HL-60 (cell line): ENCODE measurements around the gene HELQ.
A peak's percentile ranks its signal among the peaks of the same experiment; 100 is the strongest.
"Not testable (repeated sequence)": the region's sequence is repeated elsewhere in the genome, so short reads cannot be mapped to it uniquely, and the experiment has no call there.

Source experiments
- DNase-seq, 2 experiments: peaks; one replicate each; pipeline ENCODE4 v3.0.0-alpha.2; 2010 to 2020; ENCODE audit warnings: low read depth in 1 of 2, low spot score in 1 of 2
- H3K27ac ChIP-seq: fragments of 250-450 bp; sonication (Bioruptor Pico); replicated peaks from 2 replicates; pipeline ENCODE4 v1.5.1; 2020; ENCODE audit warnings: mild to moderate bottlenecking, moderate library complexity
- H3K27me3 ChIP-seq: fragments of 250-450 bp; sonication (Bioruptor Pico); 2 replicates; pipeline ENCODE4 v1.5.1; 2021; ENCODE audit warnings: mild to moderate bottlenecking, moderate library complexity; ENCODE audit not compliant: insufficient read depth, poor library complexity, severe bottlenecking
- H3K4me3 ChIP-seq: replicated peaks from 2 replicates; pipeline ENCODE4 v1.5.1; 2011; ENCODE audit warnings: mild to moderate bottlenecking, control low read depth, low read length; ENCODE audit not compliant: insufficient read depth
- CTCF ChIP-seq: IDR thresholded peaks from one replicate; pipeline ENCODE4 v1.5.1; 2011; ENCODE audit warnings: low read length, control low read depth, inconsistent platforms; ENCODE audit not compliant: insufficient read depth
- GABPA ChIP-seq: IDR thresholded peaks from 2 replicates; pipeline ENCODE4 v1.6.1; 2012; ENCODE audit warnings: low read depth
- POLR2AphosphoS5 ChIP-seq: IDR thresholded peaks from 2 replicates; pipeline ENCODE4 v1.6.1; 2012; ENCODE audit warnings: low read depth
- REST ChIP-seq: IDR thresholded peaks from 2 replicates; pipeline ENCODE4 v1.6.1; 2012; ENCODE audit warnings: low read depth; ENCODE audit not compliant: insufficient replicate concordance
- SPI1 ChIP-seq: IDR thresholded peaks from 2 replicates; pipeline ENCODE4 v1.6.1; 2012; ENCODE audit warnings: low read depth, mild to moderate bottlenecking, borderline replicate concordance

Gene HELQ

GRCh38 chr4:83498187-83498586, 42.6 kb upstream of the HELQ start:
- Histone ChIP-seq H3K4me3 (no peak overlapping the region), H3K27ac (no peak overlapping the region), H3K27me3 (no peaks in the 10 kb centered on the region)
- TF ChIP-seq POLR2AphosphoS5 = no peak
- no peak for TF ChIP-seq CTCF
- TF ChIP-seq SPI1 = no peak
- no peak for TF ChIP-seq REST
- no peak for TF ChIP-seq GABPA
- DNase-seq = no peak

DNA sequence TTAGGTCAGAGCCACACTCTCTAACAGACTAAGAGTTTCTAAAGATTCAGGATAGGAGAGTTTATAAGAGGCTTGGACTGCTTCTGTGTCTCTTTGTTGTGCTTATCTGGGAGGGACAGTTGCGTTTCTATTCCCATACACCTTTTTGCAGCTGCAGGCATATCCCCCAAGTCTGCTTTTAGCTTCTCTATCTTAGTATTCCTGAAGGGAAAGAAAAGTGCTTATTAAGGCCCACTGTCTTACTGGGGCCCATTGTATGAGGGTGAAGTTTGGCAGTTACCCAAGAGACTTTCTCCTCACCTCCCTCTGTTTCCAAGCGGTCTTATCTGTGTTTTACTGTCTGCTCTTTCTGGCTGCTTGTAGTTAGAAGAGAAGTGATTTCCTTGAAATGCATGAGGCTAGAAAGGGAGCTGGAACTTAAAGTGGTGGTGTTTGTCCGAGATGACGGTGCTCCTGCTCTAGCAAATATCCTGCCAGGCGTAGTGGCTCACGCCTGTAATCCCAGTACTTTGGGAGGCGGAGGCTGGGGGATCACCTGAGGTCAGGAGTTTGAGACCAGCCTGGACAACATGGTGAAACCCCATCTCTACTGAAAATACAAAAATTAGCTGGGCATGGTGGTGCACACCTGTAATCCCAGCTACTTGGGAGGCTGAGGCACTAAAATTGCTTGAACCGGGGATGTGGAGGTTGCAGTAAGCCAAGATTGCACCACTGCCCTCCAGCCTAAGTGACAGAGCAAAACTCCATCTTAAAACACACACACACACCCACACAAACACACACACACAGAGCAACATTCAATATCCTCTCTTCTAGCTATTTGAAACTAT, 40.7 kb upstream of the HELQ start:
- H3K27ac ChIP-seq, DNase-seq, H3K27me3 ChIP-seq, H3K4me3 ChIP-seq: not testable (repeated sequence)

- Histone ChIP-seq H3K27ac (no peak overlapping the region), H3K27me3 (no peaks in the 10 kb centered on the region), H3K4me3 (no peak overlapping the region)
- peak; percentile 35 to 44 for DNase-seq
- TF ChIP-seq CTCF (peak; percentile 73), POLR2AphosphoS5 (no peak)
These were observed 35.3 kb upstream of the HELQ start for GRCh38 chr4:83490876-83491450.

GRCh38 chr4:83489711-83490326, 34.2 kb upstream of the HELQ start:
- H3K27ac ChIP-seq = no peak overlapping the region
- no peak for TF ChIP-seq GABPA
- no peak for TF ChIP-seq REST
- no peak for TF ChIP-seq SPI1
- no peak for TF ChIP-seq CTCF
- TF ChIP-seq POLR2AphosphoS5 = no peak
- no peaks in the 10 kb centered on the region for H3K27me3 ChIP-seq
- no peak for DNase-seq
- no peak overlapping the region for H3K4me3 ChIP-seq
